WERI-Rb-1 (cell line): ENCODE data around the gene GFY.

Experiments
- DNase-seq: peaks from one replicate; pipeline ENCODE4 v3.0.0-alpha.2; 2020
- H3K27ac ChIP-seq: fragments of 250-450 bp; sonication (Bioruptor Pico); 2 replicates; pipeline ENCODE4 v1.5.1; 2020; ENCODE audit warnings: mild to moderate bottlenecking, moderate library complexity
- H3K27me3 ChIP-seq: fragments of 250-450 bp; sonication (Bioruptor Pico); 2 replicates; pipeline ENCODE4 v1.5.1; 2021; ENCODE audit warnings: mild to moderate bottlenecking, low read depth, moderate library complexity; ENCODE audit not compliant: insufficient read depth, severe bottlenecking
- H3K36me3 ChIP-seq: fragments of 250-450 bp; sonication (Bioruptor Pico); 2 replicates; pipeline ENCODE4 v1.5.1; 2020; ENCODE audit warnings: mild to moderate bottlenecking, moderate library complexity
- H3K4me3 ChIP-seq: 2 replicates; pipeline ENCODE4 v1.5.1; 2011; ENCODE audit warnings: low read depth, mild to moderate bottlenecking, control low read depth, low read length
- H3K9me3 ChIP-seq: fragments of 250-450 bp; sonication (Bioruptor Pico); 2 replicates; pipeline ENCODE4 v1.5.1; 2021; ENCODE audit warnings: mild to moderate bottlenecking, moderate library complexity; ENCODE audit not compliant: severe bottlenecking
- CTCF ChIP-seq: IDR thresholded peaks from 2 replicates; pipeline ENCODE4 v1.5.1; 2011; ENCODE audit warnings: low read depth, mild to moderate bottlenecking, control low read depth, inconsistent platforms, low read length

GFY gene

DNA sequence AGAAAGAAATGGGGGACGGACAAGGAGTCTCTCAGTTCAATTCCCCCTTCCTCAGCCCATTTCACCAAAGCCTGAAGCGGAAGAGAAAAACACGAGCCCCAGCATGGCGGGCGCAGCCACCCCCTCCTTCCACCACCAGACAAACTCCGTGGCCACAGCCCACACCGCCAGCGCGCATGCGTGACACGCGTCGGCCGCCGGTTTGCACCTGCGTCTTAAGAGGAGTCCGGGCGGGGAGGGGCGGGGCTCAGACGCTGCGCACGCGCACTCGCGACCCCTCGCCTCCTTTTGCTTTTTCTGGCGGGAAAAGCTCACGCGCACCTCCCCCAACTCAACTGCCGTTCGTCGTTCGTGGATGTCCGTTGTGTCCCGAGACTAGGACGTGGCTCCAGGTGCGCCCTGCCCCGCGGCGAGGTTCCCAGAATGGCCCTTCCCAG lies 37.2 kb upstream of the GFY start, which contains the start of gene KASH5:
TSS of gene KASH5 (plus strand) at position 314 of the 437 bp plus-strand sequence. CDS start 2,635 bp downstream, outside the sequence.
- H3K9me3 ChIP-seq: no peaks in the 10 kb centered on the region
- no peaks in the 10 kb centered on the region for H3K36me3 ChIP-seq
- no peak within 1 kb of the TSS for H3K27ac ChIP-seq
- no peak for DNase-seq
- H3K27me3 ChIP-seq: no peaks in the 10 kb centered on the region
- no peak for TF ChIP-seq CTCF
- no peak within 1 kb of the TSS for H3K4me3 ChIP-seq

DNA sequence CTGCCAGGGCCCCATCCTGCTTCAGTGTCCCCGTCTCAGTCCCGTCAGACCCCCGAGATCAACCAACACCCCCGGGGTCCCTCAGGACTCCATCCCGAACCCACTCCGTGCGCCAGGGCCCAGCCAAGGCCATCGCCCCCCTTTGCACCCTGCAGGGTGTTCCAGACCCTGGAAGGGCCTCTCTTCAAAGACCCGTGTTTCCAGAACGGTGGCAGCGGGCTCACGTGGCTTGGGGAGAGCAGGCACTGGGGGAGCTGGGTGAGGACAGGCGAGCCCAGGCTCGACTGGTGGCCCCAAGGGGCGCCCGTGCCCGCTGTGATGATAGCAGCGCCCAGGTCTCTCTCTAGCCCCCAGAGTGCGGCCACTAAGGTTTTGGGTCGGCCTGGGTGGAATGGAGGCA lies 35.8 kb upstream of the GFY start:
- Histone ChIP-seq H3K36me3 (no peaks in the 10 kb centered on the region), H3K9me3 (no peaks in the 10 kb centered on the region), H3K4me3 (no peak overlapping the region), H3K27ac (no peak overlapping the region), H3K27me3 (no peaks in the 10 kb centered on the region)
- TF ChIP-seq CTCF: no peak
- no peak for DNase-seq

DNA sequence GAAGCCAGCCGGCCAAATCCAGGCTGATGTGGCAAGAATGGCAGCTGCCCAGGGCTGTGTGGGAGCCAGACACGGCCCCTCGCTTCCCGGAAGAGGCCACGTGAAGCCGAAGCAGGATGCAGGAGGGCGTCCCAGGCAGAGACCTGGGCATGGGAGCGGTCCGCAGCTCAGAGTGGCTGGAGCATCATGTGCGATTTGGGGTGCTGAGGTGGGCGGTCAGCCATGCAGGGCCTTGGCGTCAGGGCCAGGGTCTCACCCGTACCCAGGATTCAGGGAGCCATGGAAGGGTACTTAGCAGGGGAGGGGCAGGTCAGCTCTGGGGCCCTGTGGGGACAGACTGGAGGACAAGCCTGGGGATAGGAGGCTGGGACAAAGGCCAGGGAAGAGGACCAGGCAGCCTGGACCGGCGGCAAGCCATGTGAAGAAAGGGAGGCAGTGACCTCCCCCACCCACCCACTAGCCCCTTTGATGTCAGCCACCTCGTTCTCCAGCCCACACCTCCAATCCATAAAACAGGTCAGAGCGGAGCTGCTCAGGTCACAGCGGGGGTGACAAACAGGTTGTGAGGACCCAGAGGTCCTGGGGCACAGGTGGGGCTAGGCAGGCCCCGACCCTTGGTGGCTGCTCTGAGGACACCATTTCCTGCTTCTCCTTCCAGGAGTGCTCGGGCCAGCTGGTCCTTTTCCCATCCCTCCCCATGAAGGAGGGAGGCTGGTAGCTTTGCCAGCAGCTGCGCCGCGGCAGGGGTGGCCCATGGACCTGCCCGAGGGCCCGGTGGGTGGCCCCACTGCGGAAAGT lies 34.9 kb upstream of the GFY start:
- H3K4me3 ChIP-seq: no peak overlapping the region
- no peak for DNase-seq
- no peaks in the 10 kb centered on the region for H3K36me3 ChIP-seq
- no peak for TF ChIP-seq CTCF
- no peak overlapping the region for H3K27ac ChIP-seq
- H3K27me3 ChIP-seq: no peaks in the 10 kb centered on the region
- no peaks in the 10 kb centered on the region for H3K9me3 ChIP-seq

GRCh38 chr19:49390929-49391359 lies 34.2 kb upstream of the GFY start:
- DNase-seq: peak; percentile 53
- no peaks in the 10 kb centered on the region for H3K36me3 ChIP-seq
- no peak for TF ChIP-seq CTCF
- no peak overlapping the region for H3K4me3 ChIP-seq
- no peak overlapping the region for H3K27ac ChIP-seq
- no peaks in the 10 kb centered on the region for H3K27me3 ChIP-seq
- no peaks in the 10 kb centered on the region for H3K9me3 ChIP-seq

DNA sequence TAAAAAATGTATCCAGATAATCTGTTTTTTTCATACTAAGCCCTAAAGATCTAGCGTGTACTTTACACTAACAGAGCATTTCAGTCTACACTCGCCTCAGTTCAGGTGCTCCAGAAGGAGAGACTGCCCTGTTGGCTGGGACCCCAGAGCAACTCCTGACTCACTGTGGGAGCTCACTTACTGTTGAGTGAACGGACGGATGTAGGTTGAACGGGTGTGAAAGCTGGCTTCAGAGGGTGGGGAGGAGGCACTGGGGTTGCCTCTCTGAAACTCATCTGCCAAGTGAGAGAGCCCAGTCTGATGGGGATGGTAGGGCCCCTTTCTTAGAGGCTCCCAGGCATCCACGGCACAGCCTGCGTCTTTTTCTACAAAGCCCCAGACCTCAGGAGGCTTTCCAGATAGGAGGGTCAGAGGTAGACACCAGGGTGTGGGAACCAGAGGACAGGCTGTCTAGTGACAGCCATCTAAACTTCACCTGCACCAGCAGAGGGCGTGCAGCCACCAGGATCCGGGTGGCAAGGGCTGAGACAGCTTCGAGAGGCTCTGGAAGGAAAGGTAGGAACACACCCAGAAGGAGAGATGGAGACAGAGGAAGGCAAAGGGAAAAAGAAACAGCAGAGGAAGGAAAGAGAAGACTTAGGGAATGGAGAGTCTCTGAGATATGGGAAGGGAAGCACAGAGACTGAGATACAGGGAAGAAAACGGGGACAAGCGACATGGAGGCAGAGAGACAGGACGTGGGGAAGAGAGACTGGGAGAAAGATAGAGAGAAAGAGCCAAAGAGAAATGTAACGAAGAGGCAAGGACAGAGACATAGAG lies 33.4 kb upstream of the GFY start:
- H3K36me3 ChIP-seq: no peaks in the 10 kb centered on the region
- no peak overlapping the region for H3K4me3 ChIP-seq
- peak; percentile 88 for DNase-seq
- peak; percentile 82 for TF ChIP-seq CTCF
- no peaks in the 10 kb centered on the region for H3K9me3 ChIP-seq
- no peaks in the 10 kb centered on the region for H3K27me3 ChIP-seq
- H3K27ac ChIP-seq: no peak overlapping the region
